ENCODE results near the gene GRID1. TPM values are rescaled to one million over a fixed set of nuclear protein-coding genes. Genes with fewer than 3 reads are reported as not detected.

Gene GRID1
- total RNA-seq, 1 experiment from 2014 or later, result 0.37 TPM

DNA sequence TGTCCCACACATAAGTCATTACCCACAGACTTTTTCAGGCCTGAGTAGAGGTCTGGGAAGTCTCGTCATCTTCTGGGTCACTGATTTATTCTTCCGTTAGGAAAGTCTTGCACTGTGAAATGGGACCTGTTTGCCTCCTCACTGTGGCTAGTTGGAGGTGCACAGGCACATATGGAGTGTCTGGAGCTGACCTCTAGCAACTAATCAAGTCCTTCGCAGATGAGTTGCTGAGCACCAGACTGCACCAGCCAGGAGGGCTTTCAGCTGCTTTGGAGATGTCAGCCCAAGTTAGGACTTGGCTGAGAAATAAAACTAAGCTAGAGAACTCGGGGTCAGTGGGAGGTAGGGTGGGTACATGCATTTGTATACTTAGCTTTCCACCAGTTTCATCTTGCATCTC, 578.0 kb downstream of the GRID1 start (continued):
- TF ChIP-seq, protein P1, sequence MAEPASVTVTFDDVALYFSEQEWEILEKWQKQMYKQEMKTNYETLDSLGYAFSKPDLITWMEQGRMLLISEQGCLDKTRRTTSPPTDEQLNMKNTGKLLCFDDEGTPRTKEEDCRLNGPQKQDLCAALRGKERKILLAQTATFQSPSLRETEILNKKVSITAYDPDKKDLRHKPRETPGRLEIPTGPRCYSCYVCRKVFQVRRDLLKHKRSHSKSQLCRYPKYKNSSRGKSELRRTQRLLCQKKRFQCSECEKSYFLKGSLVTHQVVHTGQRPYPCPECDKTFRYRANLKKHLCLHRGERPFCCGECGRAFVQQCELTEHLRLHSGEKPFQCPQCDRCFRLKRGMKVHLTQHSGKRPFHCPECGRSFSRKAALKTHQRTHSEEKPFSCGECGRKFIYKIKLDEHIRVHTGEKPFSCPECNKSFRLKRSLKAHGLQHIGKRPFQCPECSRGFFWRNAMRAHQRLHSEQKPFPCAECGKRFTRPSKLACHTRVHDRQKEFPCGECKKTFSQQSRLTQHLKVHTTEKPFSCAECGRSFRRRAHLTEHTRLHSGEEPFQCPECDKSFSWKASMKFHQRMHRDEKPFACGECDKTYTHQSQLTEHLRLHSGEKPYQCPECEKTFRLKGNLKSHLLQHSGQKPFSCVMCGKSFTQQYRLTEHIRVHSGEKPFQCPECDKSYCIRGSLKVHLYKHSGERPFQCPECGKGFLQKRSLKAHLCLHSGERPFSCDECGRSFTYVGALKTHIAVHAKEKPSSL (CRISPR knock-in tag; conservative IDR thresholded peaks at IDR 0.05), result no peak
- TF ChIP-seq, protein P2, sequence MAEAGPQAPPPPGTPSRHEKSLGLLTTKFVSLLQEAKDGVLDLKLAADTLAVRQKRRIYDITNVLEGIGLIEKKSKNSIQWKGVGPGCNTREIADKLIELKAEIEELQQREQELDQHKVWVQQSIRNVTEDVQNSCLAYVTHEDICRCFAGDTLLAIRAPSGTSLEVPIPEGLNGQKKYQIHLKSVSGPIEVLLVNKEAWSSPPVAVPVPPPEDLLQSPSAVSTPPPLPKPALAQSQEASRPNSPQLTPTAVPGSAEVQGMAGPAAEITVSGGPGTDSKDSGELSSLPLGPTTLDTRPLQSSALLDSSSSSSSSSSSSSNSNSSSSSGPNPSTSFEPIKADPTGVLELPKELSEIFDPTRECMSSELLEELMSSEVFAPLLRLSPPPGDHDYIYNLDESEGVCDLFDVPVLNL (CRISPR knock-in tag; IDR thresholded peaks at IDR 0.05; ENCODE audit: borderline replicate concordance, low read depth), result no peak

DNA sequence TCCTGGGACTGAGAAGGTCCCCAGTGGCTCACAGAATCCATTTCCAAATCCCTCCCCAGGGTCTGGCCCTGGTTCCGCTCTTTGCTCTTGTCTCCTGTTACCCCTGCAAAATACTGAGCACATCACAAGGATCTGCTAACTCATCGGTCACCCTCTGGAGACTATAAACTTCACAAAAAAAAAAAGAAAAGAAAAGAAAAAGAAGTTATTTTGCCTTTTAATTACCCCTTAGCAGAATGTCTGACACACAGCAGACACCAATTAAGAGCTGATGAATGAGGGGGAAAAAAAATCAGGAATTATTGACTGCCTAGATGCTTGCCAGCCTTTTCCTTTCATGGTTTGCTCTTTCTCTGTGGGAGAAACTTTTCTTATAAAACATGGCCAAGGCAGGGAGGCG, 578.7 kb downstream of the GRID1 start:
- ChIA-PET POLR2A (no interaction called here), CTCF (no interaction called here)
- H3K4me3 Mint-ChIP-seq, result no peak overlapping the region
- ATAC-seq, result no peak
- DNase-seq (ENCODE audit: low spot score), result no peak
- no peaks in the 10 kb centered on the region for H3K9me3 Mint-ChIP-seq
- peaks cover 4% of the 10 kb centered on the region for H3K4me1 Mint-ChIP-seq
- H3K27ac Mint-ChIP-seq, result 0 out of 2 replicates have a peak overlapping the region, but pooled peaks have one; percentile 11
- H3K27me3 Mint-ChIP-seq (ENCODE audit: low read depth), result no peaks in the 10 kb centered on the region
- no peak for TF ChIP-seq MXD4 (CRISPR knock-in tag; IDR thresholded peaks at IDR 0.05; ENCODE audit: borderline replicate concordance)
- TF ChIP-seq PRRX2 (CRISPR knock-in tag; IDR thresholded peaks at IDR 0.05), result no peak
- no peak for TF ChIP-seq SP1 (CRISPR knock-in tag; conservative IDR thresholded peaks at IDR 0.05)
- no peak for TF ChIP-seq TCF7 (CRISPR knock-in tag; IDR thresholded peaks at IDR 0.05; ENCODE audit: low read depth)
- TF ChIP-seq, protein P3, sequence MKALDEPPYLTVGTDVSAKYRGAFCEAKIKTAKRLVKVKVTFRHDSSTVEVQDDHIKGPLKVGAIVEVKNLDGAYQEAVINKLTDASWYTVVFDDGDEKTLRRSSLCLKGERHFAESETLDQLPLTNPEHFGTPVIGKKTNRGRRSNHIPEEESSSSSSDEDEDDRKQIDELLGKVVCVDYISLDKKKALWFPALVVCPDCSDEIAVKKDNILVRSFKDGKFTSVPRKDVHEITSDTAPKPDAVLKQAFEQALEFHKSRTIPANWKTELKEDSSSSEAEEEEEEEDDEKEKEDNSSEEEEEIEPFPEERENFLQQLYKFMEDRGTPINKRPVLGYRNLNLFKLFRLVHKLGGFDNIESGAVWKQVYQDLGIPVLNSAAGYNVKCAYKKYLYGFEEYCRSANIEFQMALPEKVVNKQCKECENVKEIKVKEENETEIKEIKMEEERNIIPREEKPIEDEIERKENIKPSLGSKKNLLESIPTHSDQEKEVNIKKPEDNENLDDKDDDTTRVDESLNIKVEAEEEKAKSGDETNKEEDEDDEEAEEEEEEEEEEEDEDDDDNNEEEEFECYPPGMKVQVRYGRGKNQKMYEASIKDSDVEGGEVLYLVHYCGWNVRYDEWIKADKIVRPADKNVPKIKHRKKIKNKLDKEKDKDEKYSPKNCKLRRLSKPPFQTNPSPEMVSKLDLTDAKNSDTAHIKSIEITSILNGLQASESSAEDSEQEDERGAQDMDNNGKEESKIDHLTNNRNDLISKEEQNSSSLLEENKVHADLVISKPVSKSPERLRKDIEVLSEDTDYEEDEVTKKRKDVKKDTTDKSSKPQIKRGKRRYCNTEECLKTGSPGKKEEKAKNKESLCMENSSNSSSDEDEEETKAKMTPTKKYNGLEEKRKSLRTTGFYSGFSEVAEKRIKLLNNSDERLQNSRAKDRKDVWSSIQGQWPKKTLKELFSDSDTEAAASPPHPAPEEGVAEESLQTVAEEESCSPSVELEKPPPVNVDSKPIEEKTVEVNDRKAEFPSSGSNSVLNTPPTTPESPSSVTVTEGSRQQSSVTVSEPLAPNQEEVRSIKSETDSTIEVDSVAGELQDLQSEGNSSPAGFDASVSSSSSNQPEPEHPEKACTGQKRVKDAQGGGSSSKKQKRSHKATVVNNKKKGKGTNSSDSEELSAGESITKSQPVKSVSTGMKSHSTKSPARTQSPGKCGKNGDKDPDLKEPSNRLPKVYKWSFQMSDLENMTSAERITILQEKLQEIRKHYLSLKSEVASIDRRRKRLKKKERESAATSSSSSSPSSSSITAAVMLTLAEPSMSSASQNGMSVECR (CRISPR knock-in tag; IDR thresholded peaks at IDR 0.05; ENCODE audit: borderline replicate concordance), result no peak
- TF ChIP-seq ZNF317 (CRISPR knock-in tag; IDR thresholded peaks at IDR 0.05; ENCODE audit: borderline replicate concordance, low read depth), result no peak
- TF ChIP-seq, protein P4, sequence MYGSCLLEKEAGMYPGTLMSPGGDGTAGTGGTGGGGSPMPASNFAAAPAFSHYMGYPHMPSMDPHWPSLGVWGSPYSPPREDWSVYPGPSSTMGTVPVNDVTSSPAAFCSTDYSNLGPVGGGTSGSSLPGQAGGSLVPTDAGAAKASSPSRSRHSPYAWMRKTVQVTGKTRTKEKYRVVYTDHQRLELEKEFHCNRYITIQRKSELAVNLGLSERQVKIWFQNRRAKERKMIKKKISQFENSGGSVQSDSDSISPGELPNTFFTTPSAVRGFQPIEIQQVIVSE (CRISPR knock-in tag; IDR thresholded peaks at IDR 0.05; ENCODE audit: borderline replicate concordance), result no peak
- no peak for TF ChIP-seq SOX15 (CRISPR knock-in tag; IDR thresholded peaks at IDR 0.05)
- no peak for TF ChIP-seq NR1H2 (CRISPR knock-in tag; IDR thresholded peaks at IDR 0.05)
- no peak for TF ChIP-seq MYBL2 (CRISPR knock-in tag; IDR thresholded peaks at IDR 0.05)
- TF ChIP-seq, protein P5, sequence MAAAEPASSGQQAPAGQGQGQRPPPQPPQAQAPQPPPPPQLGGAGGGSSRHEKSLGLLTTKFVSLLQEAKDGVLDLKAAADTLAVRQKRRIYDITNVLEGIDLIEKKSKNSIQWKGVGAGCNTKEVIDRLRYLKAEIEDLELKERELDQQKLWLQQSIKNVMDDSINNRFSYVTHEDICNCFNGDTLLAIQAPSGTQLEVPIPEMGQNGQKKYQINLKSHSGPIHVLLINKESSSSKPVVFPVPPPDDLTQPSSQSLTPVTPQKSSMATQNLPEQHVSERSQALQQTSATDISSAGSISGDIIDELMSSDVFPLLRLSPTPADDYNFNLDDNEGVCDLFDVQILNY (CRISPR knock-in tag; IDR thresholded peaks at IDR 0.05), result no peak
- TF ChIP-seq, protein P6, sequence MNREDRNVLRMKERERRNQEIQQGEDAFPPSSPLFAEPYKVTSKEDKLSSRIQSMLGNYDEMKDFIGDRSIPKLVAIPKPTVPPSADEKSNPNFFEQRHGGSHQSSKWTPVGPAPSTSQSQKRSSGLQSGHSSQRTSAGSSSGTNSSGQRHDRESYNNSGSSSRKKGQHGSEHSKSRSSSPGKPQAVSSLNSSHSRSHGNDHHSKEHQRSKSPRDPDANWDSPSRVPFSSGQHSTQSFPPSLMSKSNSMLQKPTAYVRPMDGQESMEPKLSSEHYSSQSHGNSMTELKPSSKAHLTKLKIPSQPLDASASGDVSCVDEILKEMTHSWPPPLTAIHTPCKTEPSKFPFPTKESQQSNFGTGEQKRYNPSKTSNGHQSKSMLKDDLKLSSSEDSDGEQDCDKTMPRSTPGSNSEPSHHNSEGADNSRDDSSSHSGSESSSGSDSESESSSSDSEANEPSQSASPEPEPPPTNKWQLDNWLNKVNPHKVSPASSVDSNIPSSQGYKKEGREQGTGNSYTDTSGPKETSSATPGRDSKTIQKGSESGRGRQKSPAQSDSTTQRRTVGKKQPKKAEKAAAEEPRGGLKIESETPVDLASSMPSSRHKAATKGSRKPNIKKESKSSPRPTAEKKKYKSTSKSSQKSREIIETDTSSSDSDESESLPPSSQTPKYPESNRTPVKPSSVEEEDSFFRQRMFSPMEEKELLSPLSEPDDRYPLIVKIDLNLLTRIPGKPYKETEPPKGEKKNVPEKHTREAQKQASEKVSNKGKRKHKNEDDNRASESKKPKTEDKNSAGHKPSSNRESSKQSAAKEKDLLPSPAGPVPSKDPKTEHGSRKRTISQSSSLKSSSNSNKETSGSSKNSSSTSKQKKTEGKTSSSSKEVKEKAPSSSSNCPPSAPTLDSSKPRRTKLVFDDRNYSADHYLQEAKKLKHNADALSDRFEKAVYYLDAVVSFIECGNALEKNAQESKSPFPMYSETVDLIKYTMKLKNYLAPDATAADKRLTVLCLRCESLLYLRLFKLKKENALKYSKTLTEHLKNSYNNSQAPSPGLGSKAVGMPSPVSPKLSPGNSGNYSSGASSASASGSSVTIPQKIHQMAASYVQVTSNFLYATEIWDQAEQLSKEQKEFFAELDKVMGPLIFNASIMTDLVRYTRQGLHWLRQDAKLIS (CRISPR knock-in tag; IDR thresholded peaks at IDR 0.05; ENCODE audit: borderline replicate concordance), result no peak
- TF ChIP-seq, protein P7, sequence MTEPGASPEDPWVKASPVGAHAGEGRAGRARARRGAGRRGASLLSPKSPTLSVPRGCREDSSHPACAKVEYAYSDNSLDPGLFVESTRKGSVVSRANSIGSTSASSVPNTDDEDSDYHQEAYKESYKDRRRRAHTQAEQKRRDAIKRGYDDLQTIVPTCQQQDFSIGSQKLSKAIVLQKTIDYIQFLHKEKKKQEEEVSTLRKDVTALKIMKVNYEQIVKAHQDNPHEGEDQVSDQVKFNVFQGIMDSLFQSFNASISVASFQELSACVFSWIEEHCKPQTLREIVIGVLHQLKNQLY (CRISPR knock-in tag; IDR thresholded peaks at IDR 0.05), result no peak
- no peaks in the 10 kb centered on the region for H3K36me3 Mint-ChIP-seq

Measured in WTC11 (cell line).